PC-9 (cell line): Measurements from ENCODE around the gene RND3. TPM values are rescaled to one million over a fixed set of nuclear protein-coding genes. Genes with fewer than 3 reads are reported as not detected.

Experiments used
- BruUV-seq: library from RNA; stranded (reverse); fragments of 400-500 nt; replicated peaks from 2 replicates; lab custom pipeline; 2021; lab: Mats Ljungman, UMichigan
- CTCF ChIA-PET: fragments of 300-600 bp; sonication (Branson Sonifier 250); formaldehyde crosslinking; loops from one replicate; lab custom pipeline; 2022; ENCODE audit warnings: antibody characterized with exemption; lab: Charles Lee
- POLR2A ChIA-PET: fragments of 300-600 bp; sonication (Branson Sonifier 250); formaldehyde crosslinking; loops from one replicate; lab custom pipeline; 2022; ENCODE audit warnings: antibody characterized with exemption; ENCODE audit not compliant: unreplicated experiment; lab: Charles Lee
- DNase-seq, 2 experiments: peaks; one replicate each; pipeline versions ENCODE4 v3.0.0 to v3.0.0-alpha.2; 2015 to 2022; ENCODE audit warnings: mixed read lengths in 1 of 2
- H2AFZ ChIP-seq: fragments of 200-600 bp; sonication (generic); 2 replicates; pipeline ENCODE4 v1.8.1; 2017; ENCODE audit warnings: antibody characterized with exemption
- H3F3A ChIP-seq: fragments of 200-600 bp; sonication (generic); 2 replicates; pipeline ENCODE4 v1.8.1; 2017; ENCODE audit warnings: antibody characterized with exemption, mild to moderate bottlenecking, low read depth; ENCODE audit not compliant: insufficient read depth
- H3K27ac ChIP-seq: fragments of 200-600 bp; sonication (generic); 2 replicates; pipeline ENCODE4 v1.6.1; 2016; ENCODE audit warnings: mixed run types
- H3K27me3 ChIP-seq: fragments of 200-600 bp; sonication (generic); 2 replicates; pipeline ENCODE4 v1.6.1; 2016; ENCODE audit warnings: low read depth, mixed run types; ENCODE audit not compliant: insufficient read depth
- H3K36me3 ChIP-seq: fragments of 200-600 bp; sonication (generic); 2 replicates; pipeline ENCODE4 v1.6.1; 2016; ENCODE audit warnings: low read depth, mixed run types
- H3K4me1 ChIP-seq: fragments of 200-600 bp; sonication (generic); replicated peaks from 2 replicates; pipeline ENCODE4 v1.6.1; 2016; ENCODE audit warnings: mixed run types; ENCODE audit not compliant: insufficient read depth
- H3K4me2 ChIP-seq: fragments of 200-600 bp; sonication (generic); 2 replicates; pipeline ENCODE4 v1.6.1; 2017; ENCODE audit warnings: mixed run types
- H3K4me3 ChIP-seq: fragments of 200-600 bp; sonication (generic); 2 replicates; pipeline ENCODE4 v1.6.1; 2016; ENCODE audit warnings: mixed run types
- H3K79me2 ChIP-seq: fragments of 200-600 bp; sonication (generic); 2 replicates; pipeline ENCODE4 v1.6.1; 2017; ENCODE audit warnings: low read depth, mixed run types
- H3K9me2 ChIP-seq: fragments of 200-600 bp; sonication (generic); 2 replicates; pipeline ENCODE4 v1.8.1; 2017; ENCODE audit warnings: mild to moderate bottlenecking; ENCODE audit not compliant: insufficient read depth
- H3K9me3 ChIP-seq: fragments of 200-600 bp; sonication (generic); 2 replicates; pipeline ENCODE4 v1.8.1; 2016; ENCODE audit warnings: low read depth; ENCODE audit not compliant: insufficient read depth
- H4K20me1 ChIP-seq: fragments of 200-600 bp; sonication (generic); 2 replicates; pipeline ENCODE4 v1.8.1; 2017; ENCODE audit not compliant: insufficient read depth
- EZH2 ChIP-seq: fragments of 200-600 bp; sonication (generic); IDR thresholded peaks from 2 replicates; pipeline ENCODE4 v1.8.0; 2017; ENCODE audit warnings: antibody characterized with exemption, low read depth
- intact Hi-C: fragments of 100-400 bp; cut with micrococcal nuclease; formaldehyde crosslinking; loops from one replicate; pipeline ENCODE4 v1.10.0; 2022; ENCODE audit not compliant: unreplicated experiment
- total RNA-seq: library from RNA; stranded (reverse); gene quantifications from 2 replicates; pipeline ENCODE4 v1.2.3, GENCODE V29; 2021
- TF ChIP-seq, protein P1 (sequence below): fragments of 200-600 bp; sonication (generic); conservative IDR thresholded peaks from 2 replicates; pipeline ENCODE4 v1.6.1; 2017; ENCODE audit warnings: mixed run types, antibody characterized with exemption, mild to moderate bottlenecking, moderate library complexity

RND3 gene
- total RNA-seq, 1 experiment from 2014 or later = 72.9 TPM

- no peak overlapping the region for H3K4me2 ChIP-seq
- H3K36me3 ChIP-seq = no peaks in the 10 kb centered on the region
- intact Hi-C loops = no loop called here
- H3K27ac ChIP-seq = no peak overlapping the region
- no peaks in the 10 kb centered on the region for H3K79me2 ChIP-seq
- no peaks in the 10 kb centered on the region for H3K9me3 ChIP-seq
- BruUV-seq = no TSS peak
- H2AFZ ChIP-seq = no peak overlapping the region
- no peaks in the 10 kb centered on the region for H3K9me2 ChIP-seq
- no peak overlapping the region for H3K4me3 ChIP-seq
- H3K27me3 ChIP-seq = no peaks in the 10 kb centered on the region
- ChIA-PET POLR2A (no interaction called here), CTCF (no interaction called here)
- H3K4me1 ChIP-seq = no peaks in the 10 kb centered on the region
- no peak for TF ChIP-seq EZH2
- TF ChIP-seq, protein P1, sequence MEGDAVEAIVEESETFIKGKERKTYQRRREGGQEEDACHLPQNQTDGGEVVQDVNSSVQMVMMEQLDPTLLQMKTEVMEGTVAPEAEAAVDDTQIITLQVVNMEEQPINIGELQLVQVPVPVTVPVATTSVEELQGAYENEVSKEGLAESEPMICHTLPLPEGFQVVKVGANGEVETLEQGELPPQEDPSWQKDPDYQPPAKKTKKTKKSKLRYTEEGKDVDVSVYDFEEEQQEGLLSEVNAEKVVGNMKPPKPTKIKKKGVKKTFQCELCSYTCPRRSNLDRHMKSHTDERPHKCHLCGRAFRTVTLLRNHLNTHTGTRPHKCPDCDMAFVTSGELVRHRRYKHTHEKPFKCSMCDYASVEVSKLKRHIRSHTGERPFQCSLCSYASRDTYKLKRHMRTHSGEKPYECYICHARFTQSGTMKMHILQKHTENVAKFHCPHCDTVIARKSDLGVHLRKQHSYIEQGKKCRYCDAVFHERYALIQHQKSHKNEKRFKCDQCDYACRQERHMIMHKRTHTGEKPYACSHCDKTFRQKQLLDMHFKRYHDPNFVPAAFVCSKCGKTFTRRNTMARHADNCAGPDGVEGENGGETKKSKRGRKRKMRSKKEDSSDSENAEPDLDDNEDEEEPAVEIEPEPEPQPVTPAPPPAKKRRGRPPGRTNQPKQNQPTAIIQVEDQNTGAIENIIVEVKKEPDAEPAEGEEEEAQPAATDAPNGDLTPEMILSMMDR = no peak
- no peaks in the 10 kb centered on the region for H3F3A ChIP-seq
- no peak for DNase-seq
- no peaks in the 10 kb centered on the region for H4K20me1 ChIP-seq
Measured at GRCh38 chr2:150424406-150424805, 63.1 kb downstream of the RND3 start.

DNA sequence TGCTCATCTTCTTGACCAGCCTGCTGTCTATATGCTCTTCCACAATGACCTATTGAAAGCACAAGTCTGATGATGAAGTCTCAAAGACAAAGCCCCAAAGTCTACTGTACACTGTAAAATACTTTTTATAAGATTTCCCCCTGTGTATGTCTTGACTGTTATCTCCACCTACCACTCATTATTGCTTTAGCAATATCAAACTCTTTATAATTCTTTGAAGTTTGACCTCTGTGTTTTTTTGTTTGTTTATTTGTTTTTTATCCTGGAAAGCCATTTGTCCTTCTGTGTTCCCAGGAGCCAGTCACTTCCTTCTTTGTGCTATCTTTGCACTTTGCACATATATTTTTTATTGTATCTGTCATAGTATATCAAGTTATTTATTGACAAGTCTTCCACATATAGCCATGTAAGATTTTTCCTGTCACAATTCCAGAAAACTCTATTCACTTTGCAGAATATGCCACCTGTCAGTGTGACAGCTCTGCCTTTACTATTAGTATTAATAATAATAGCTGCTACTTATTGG lies 66.3 kb downstream of the RND3 start:
- intact Hi-C loops = no loop called here
- Histone ChIP-seq H4K20me1 (no peaks in the 10 kb centered on the region), H3K79me2 (no peaks in the 10 kb centered on the region), H3K4me3 (no peak overlapping the region), H3K36me3 (no peaks in the 10 kb centered on the region), H3K27me3 (no peaks in the 10 kb centered on the region), H3K27ac (no peak overlapping the region), H3K4me1 (no peaks in the 10 kb centered on the region), H3K9me2 (no peaks in the 10 kb centered on the region), H3F3A (no peaks in the 10 kb centered on the region), H3K9me3 (no peaks in the 10 kb centered on the region), H3K4me2 (no peak overlapping the region), H2AFZ (no peak overlapping the region)
- POLR2A ChIA-PET = no interaction called here
- no peak for DNase-seq
- TF ChIP-seq, protein P1 = no peak
- no peak for TF ChIP-seq EZH2
- CTCF ChIA-PET = no interaction called here
- no TSS peak for BruUV-seq

- POLR2A ChIA-PET = no interaction called here
Measured at GRCh38 chr2:150418916-150419315, 68.6 kb downstream of the RND3 start.

More at GRCh38 chr2:150418916-150419315, 68.6 kb downstream of the RND3 start:
- Histone ChIP-seq H3K4me2 (no peak overlapping the region), H3K9me3 (no peaks in the 10 kb centered on the region), H3K79me2 (no peaks in the 10 kb centered on the region), H3K9me2 (no peaks in the 10 kb centered on the region), H3K27ac (no peak overlapping the region), H3K4me1 (no peaks in the 10 kb centered on the region), H2AFZ (no peak overlapping the region), H3K4me3 (no peak overlapping the region), H4K20me1 (no peaks in the 10 kb centered on the region), H3K27me3 (no peaks in the 10 kb centered on the region), H3K36me3 (no peaks in the 10 kb centered on the region), H3F3A (no peaks in the 10 kb centered on the region)
- no TSS peak for BruUV-seq
- no peak for TF ChIP-seq EZH2
- TF ChIP-seq, protein P1 = no peak
- CTCF ChIA-PET = no interaction called here
- DNase-seq = no peak
- intact Hi-C loops = no loop called here
